ENCODE data around the gene CMC1. TPM values are rescaled to one million over a fixed set of nuclear protein-coding genes. Genes with fewer than 3 reads are reported as not detected.

Gene CMC1
- total RNA-seq, 1 experiment from 2014 or later: 16.5 TPM

DNA sequence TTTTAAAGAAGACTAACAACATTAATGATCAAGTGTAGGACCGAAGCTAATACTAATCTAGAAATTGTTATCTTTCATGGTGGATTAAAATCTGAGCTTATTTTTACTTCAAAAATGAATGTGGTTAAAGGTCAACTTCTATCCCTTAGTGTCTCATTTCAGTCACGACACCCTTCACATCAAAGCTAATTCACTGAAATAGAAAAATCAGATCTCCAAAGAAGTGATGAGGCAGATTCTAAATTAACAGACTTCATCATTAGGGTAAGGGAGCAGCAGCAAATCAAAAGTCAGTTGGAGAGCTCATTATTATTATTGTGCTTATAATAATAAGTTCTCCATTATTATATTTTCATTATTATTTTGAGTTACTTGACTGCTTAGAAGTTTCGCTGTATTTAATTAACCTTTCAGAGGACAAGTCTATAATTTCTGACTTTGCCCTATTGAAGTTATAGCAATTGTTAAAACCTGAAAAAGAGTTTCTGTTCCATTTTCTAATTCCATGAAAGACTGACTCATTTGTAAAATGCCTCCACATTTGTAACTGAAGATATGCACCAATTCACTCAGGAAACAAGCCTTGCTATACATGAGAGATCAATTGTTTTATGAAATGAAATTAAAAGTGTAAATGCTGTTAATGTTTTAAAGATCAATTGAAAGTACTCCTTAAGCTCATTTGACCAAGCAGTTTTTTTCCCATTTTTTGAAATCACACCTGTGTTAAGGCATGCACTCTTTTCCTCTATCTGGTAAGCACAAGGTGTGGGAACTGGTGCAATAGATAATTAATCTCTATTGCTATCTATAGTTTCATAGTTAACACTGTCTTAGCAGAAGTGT, 23.1 kb upstream of the CMC1 start:
- no peak overlapping the region for H3K4ac ChIP-seq (ENCODE audit: low read depth, low read length)
- H2BK20ac ChIP-seq (ENCODE audit: low read depth, low read length, poor library complexity, severe bottlenecking): no peak overlapping the region
- Mint-ChIP-seq H3K4me1 (no peaks in the 10 kb centered on the region), H3K4me3 (no peak overlapping the region), H3K9me3 (peaks cover 6 to 11% of the 10 kb centered on the region in 2 experiments), H3K27me3 (ENCODE audit: low read depth) (no peaks in the 10 kb centered on the region), H3K27ac (no peak overlapping the region), H3K36me3 (ENCODE audit: insufficient read depth in 1 of 3, low read depth in 3 of 3) (peaks cover 0 to 5% (median 3%) of the 10 kb centered on the region in 3 experiments; a peak in 2 of 7 replicates)
- H2AFZ ChIP-seq (ENCODE audit: low read length): no peak overlapping the region
- H3K56ac ChIP-seq (ENCODE audit: insufficient read length, low read depth, low read length): no peak overlapping the region
- H3K14ac ChIP-seq (ENCODE audit: insufficient read depth, low read length): no peak overlapping the region
- no peaks in the 10 kb centered on the region for H3K79me1 ChIP-seq (ENCODE audit: insufficient read depth, low read depth, low read length, poor library complexity, severe bottlenecking)
- no peak overlapping the region for H2BK12ac ChIP-seq (ENCODE audit: insufficient read length, low read depth, low read length)
- no peak for DNase-seq
- H3K18ac ChIP-seq (ENCODE audit: insufficient read length, low read depth, low read length): no peak overlapping the region
- no peak overlapping the region for H4K91ac ChIP-seq (ENCODE audit: insufficient read length, low read depth, low read length)
- no peaks in the 10 kb centered on the region for H3K27me3 ChIP-seq (ENCODE audit: insufficient read depth, low read length)
- no peak overlapping the region for H2AK5ac ChIP-seq (ENCODE audit: insufficient read length, low read length)
- no CpG with 5 or more reads among the region's 3 CpGs for WGBS (ENCODE audit: extremely low coverage, insufficient read length, low lambda C conversion rate)
- TF ChIP-seq, protein P1, sequence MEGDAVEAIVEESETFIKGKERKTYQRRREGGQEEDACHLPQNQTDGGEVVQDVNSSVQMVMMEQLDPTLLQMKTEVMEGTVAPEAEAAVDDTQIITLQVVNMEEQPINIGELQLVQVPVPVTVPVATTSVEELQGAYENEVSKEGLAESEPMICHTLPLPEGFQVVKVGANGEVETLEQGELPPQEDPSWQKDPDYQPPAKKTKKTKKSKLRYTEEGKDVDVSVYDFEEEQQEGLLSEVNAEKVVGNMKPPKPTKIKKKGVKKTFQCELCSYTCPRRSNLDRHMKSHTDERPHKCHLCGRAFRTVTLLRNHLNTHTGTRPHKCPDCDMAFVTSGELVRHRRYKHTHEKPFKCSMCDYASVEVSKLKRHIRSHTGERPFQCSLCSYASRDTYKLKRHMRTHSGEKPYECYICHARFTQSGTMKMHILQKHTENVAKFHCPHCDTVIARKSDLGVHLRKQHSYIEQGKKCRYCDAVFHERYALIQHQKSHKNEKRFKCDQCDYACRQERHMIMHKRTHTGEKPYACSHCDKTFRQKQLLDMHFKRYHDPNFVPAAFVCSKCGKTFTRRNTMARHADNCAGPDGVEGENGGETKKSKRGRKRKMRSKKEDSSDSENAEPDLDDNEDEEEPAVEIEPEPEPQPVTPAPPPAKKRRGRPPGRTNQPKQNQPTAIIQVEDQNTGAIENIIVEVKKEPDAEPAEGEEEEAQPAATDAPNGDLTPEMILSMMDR (conservative IDR thresholded peaks at IDR 0.05): no peak
- H4K5ac ChIP-seq (ENCODE audit: insufficient read length, low read depth, low read length): no peak overlapping the region
- H3K9me3 ChIP-seq (ENCODE audit: control insufficient read depth, low read depth, low read length): no peaks in the 10 kb centered on the region
- no peak overlapping the region for H2BK120ac ChIP-seq (ENCODE audit: low read depth, low read length, poor library complexity, severe bottlenecking)
- no peak overlapping the region for H3K4me2 ChIP-seq (ENCODE audit: insufficient read depth, insufficient read length, low read length)
- H3K79me2 ChIP-seq (ENCODE audit: insufficient read depth, low read length): no peaks in the 10 kb centered on the region
- H2BK15ac ChIP-seq (ENCODE audit: low read depth, low read length): no peak overlapping the region
- H3K4me1 ChIP-seq (ENCODE audit: insufficient read depth, low read length): no peaks in the 10 kb centered on the region
- no peak overlapping the region for H3K9ac ChIP-seq (ENCODE audit: extremely low read depth, insufficient read length, low read length)
- H3K23ac ChIP-seq (ENCODE audit: insufficient read length, low read depth, low read length): no peak overlapping the region
- no peaks in the 10 kb centered on the region for H3K23me2 ChIP-seq (ENCODE audit: insufficient read length, low read depth, low read length, poor library complexity, severe bottlenecking)
- H4K8ac ChIP-seq (replicated peaks; ENCODE audit: insufficient read length, low read depth, low read length): no peak overlapping the region
- H2BK5ac ChIP-seq (ENCODE audit: insufficient read length, low read length): no peak overlapping the region
- no peak overlapping the region for H3T11ph ChIP-seq (ENCODE audit: low read length)
- no peak overlapping the region for H3K27ac ChIP-seq (ENCODE audit: insufficient read length, low read depth, low read length)
- no peaks in the 10 kb centered on the region for H4K20me1 ChIP-seq (ENCODE audit: control insufficient read depth, insufficient read depth, insufficient read length)

Data from H9 (cell line).